Left ventricle myocardium superior (tissue), 1 donor: ENCODE data around the gene TRPV4. TPM values are rescaled to one million over a fixed set of nuclear protein-coding genes. Genes with fewer than 3 reads are reported as not detected.

ENCODE experiments used
- ATAC-seq: fragments of 200-7000 bp; cut with Tn5 transposase; one replicate; pipeline ENCODE4 v1.9.1; 2020; ENCODE audit warnings: mild to moderate bottlenecking, moderate library complexity
- DNase-seq: peaks from one replicate; pipeline ENCODE4 v3.0.0-alpha.2; 2020
- intact Hi-C: fragments of 100-400 bp; cut with micrococcal nuclease; formaldehyde crosslinking; loops from one replicate; pipeline ENCODE4 v1.11.0; 2022
- total RNA-seq: library from RNA; stranded (reverse); fragmentation: NEBNext Ultra II Directional; extraction: Animal tissue kit (Norgen Biotek cat#: 25700); gene quantifications from one replicate; pipeline ENCODE4 v1.2.1, GENCODE V29; 2021
- donor health status: DM: no; HTN: yes; CAD: no; lungs with severe emphysema.

TRPV4 gene
- total RNA-seq, 1 donor from 2014 or later = 0.25 TPM

- intact Hi-C loops = loop anchor here (5.0 to 10.0 kb wide), 2 partner anchors 173 to 345 kb away; no protein-coding TSS in a partner anchor
- no peak for ATAC-seq
- no peak for DNase-seq
Observed at GRCh38 chr12:109770104-109770860, 62.9 kb downstream of the TRPV4 start.

DNA sequence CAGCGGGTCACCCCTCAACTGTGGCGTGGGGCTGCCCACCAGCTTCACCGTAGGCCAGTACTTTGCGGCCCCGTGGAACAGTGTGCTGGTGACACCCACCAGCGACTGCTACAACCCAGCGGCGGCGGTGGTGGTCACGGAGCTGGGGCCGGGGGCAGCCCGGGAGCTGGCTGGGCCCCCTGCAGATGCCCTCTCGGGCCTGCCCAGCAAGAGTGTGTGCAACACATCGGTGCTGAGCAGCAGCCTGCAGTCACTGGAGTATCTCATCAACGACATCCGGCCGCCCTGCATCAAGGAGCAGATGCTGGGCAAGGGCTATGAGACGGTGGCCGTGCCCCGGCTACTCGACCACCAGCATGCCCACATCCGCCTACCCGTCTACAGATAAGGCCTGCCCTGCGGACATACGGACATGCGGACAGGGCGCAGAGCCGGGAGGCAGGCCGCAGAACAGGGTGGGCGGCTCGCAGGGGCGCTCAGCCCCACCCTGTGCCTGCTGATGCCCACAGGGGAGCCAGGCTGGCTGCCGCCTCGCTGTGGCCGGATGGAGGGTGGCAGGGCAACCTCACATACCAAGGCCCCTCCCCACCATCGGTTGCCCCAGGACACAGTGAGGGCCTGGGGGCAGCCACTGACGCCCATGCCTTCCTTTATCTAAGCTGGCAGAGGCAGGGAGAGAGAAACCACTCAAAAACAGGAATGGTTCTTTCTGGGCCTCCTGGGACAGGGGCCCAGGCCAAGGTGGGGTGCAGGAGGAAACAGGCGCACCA, 64.1 kb downstream of the TRPV4 start:
- intact Hi-C loops = no loop called here

DNA sequence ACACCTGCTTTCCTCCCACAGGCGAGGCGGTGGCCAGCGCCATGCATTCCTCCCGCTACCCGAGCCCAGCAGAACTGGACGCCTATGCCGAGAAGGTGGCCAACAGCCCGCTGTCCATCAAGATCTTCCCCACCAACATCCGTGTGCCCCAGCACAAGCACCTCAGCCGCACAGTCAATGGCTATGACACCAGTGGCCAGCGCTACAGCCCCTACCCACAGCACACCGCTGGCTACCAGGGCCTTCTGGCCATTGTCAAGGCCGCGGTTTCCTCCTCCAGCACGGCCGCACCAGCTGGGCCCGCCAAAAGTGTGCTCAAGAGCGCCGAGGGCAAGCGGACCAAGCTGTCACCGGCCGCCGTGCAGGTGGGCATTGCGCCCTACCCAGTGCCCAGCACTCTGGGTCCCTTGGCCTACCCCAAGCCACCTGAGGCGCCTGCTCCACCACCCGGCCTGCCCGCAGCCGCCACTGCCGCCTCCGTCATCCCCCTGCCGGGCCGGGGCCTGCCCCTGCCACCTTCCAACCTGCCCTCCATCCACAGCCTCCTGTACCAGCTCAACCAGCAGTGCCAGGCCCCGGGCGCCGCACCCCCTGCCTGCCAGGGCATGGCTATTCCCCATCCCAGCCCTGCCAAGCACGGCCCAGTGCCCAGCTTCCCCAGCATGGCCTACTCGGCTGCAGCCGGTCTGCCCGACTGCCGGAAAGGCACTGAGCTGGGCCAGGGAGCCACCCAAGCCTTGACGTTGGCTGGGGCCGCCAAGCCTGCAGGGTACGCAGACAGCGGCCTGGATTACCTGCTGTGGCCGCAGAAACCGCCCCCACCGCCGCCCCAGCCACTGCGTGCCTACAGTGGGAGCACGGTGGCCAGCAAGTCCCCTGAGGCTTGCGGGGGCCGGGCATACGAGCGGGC, 65.0 kb downstream of the TRPV4 start:
- no peak for ATAC-seq
- DNase-seq = no peak
- intact Hi-C loops = no loop called here

More for the DNA sequence above, 64.1 kb downstream of the TRPV4 start:
- DNase-seq (no peak), ATAC-seq (no peak)

- DNase-seq = no peak
- intact Hi-C loops = no loop called here
- no peak for ATAC-seq
Observed at GRCh38 chr12:109767456-109767855, 65.7 kb downstream of the TRPV4 start.

GRCh38 chr12:109766251-109766778, 66.9 kb downstream of the TRPV4 start:
- intact Hi-C loops = no loop called here
- ATAC-seq (no peak), DNase-seq (no peak)

DNA sequence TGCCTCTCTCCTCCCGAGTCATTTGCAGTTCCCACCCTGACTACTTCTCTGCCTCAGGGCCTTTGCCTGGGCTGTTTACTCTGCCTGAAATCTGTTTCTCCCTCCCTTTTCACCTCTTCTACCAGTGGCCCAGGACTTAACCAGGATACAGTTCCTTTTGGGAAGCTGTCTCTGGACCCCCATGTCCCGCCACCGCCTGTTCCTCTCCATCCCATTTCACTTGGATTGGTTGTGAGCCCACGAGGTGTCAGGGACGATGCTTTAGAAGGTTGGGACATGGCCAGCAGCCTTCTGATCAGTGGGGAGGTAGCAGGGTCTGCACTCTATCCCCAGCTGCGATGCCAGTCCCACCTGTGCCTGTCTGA, 67.8 kb downstream of the TRPV4 start:
- intact Hi-C loops = no loop called here
- DNase-seq (no peak), ATAC-seq (no peak)

- intact Hi-C loops = no loop called here
- DNase-seq = no peak
- no peak for ATAC-seq
Observed at GRCh38 chr12:109764776-109765445, 68.3 kb downstream of the TRPV4 start.

- intact Hi-C loops = no loop called here
- DNase-seq (peak; percentile 1), ATAC-seq (no peak)
Observed at GRCh38 chr12:109764123-109764522, 69.1 kb downstream of the TRPV4 start.

DNA sequence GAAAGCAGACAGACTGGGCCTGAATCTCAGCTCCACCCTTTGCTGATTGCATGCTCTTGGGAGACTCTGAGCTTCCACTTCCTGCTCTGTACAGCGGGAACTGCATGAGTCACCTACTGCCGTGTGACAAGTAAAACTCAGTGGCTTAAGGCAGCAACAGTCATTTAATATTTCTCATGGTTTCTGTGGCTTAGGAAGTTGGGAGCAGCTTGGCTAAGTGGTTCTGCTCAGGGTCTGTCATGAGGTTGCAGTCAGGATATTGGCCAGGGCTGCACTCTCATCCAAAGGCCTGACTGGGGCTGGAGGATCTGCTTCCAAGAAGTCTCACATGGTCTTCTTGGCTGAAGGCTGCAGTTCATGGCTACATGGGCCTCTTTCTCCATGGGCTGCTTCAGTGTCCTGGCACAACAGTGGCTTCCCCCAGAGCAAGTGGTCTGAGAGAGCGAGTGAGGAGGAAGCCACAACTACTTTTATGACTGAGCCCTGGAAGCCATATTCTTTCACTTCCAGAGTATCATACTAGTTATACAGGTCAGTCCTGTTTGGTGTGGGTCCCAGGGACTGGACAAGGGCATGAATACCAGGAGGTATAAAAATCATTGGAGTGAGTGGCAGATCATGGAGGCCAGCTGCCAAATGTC, 69.9 kb downstream of the TRPV4 start:
- DNase-seq (peak; percentile 2), ATAC-seq (no peak)
- intact Hi-C loops = no loop called here

- DNase-seq = peak; percentile 7
- no peak for ATAC-seq
- intact Hi-C loops = no loop called here
Observed at GRCh38 chr12:109762673-109763191, 70.5 kb downstream of the TRPV4 start.

GRCh38 chr12:109762071-109762672, 71.0 kb downstream of the TRPV4 start:
- intact Hi-C loops = no loop called here
- peak; percentile 14 for DNase-seq
- no peak for ATAC-seq

- intact Hi-C loops = no loop called here
- peak; percentile 15 for DNase-seq
- ATAC-seq = no peak
Observed at GRCh38 chr12:109760930-109761921, 72.0 kb downstream of the TRPV4 start.

DNA sequence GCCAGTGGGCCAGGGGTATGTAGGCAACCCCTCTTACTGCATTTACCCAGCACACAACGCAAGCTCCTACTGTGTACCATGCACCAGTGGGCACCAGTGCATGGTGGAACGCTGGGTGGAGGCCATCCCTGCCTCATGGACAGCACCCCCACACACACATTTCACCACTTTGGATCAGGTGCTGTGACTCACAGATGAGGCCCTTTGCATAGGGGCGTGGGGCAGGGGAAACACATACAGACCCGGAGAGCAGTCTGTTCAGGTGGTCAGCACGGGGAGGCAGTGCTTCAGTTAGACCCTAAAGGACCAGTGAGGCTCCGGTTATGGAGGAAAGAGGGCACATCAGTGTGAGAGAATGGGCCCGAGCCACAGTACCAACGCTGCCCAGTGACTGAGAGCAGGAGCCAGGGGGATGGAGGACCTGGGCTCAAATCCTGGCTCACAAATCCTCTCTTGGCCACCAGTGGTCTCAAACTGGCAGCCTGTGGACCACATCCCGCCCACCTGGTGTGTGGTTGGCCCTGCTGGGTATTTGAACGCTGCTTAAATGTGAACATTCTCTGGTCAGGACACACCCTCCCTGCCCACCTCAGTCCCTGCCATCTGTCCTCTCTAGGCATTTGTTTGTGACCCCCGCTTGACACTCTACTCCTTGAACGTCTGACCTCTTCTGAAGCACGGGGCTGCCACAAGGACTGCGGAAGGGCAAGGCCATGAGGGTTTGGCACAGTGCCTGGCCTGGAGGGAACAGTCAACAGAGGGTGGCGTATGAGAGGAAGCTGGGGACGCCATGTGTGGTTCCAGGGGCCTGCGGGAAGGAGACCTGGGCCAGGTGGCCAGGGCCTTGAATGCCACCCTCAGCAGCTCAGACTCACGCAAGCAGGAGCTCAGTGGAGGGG, 72.9 kb downstream of the TRPV4 start:
- DNase-seq (peak; percentile 80), ATAC-seq (peak; percentile 90)
- intact Hi-C loops = no loop called here

- intact Hi-C loops = no loop called here
- peak; percentile 59 for ATAC-seq
- peak; percentile 43 for DNase-seq
Observed at GRCh38 chr12:109759595-109759994, 73.6 kb downstream of the TRPV4 start.
